GM23338 (cell line): ENCODE results near the gene POLR3A. TPM values are rescaled to one million over a fixed set of nuclear protein-coding genes. Genes with fewer than 3 reads are reported as not detected.

Experiments used
- ATAC-seq: fragments of 200-7000 bp; cut with Tn5 transposase; 3 replicates; pipeline ENCODE4 v1.9.1; 2020
- DNase-seq: peaks from one replicate; pipeline ENCODE4 v3.0.0-alpha.2; 2015; ENCODE audit warnings: low spot score
- H2AFZ ChIP-seq: fragments of 200-600 bp; sonication (generic); 2 replicates; pipeline ENCODE4 v1.8.0; 2016; ENCODE audit warnings: antibody characterized with exemption, mild to moderate bottlenecking, moderate library complexity
- H3F3A ChIP-seq: fragments of 200-600 bp; sonication (generic); replicated peaks from 2 replicates; pipeline ENCODE4 v1.8.0; 2017; ENCODE audit warnings: antibody characterized with exemption, mixed run types, low read depth
- H3K27ac ChIP-seq: fragments of 200-600 bp; sonication (generic); 2 replicates; pipeline ENCODE4 v1.6.1; 2016; ENCODE audit warnings: low read depth
- H3K27me3 ChIP-seq: fragments of 200-600 bp; sonication (generic); 2 replicates; pipeline ENCODE4 v1.8.0; 2016; ENCODE audit warnings: mild to moderate bottlenecking, mixed run types, moderate library complexity; ENCODE audit not compliant: insufficient read depth
- H3K36me3 ChIP-seq: fragments of 200-600 bp; sonication (generic); 2 replicates; pipeline ENCODE4 v1.8.0; 2016; ENCODE audit warnings: mild to moderate bottlenecking; ENCODE audit not compliant: insufficient read depth
- H3K4me1 ChIP-seq: fragments of 200-600 bp; sonication (generic); 2 replicates; pipeline ENCODE4 v1.8.0; 2016; ENCODE audit warnings: mild to moderate bottlenecking, moderate library complexity; ENCODE audit not compliant: insufficient read depth
- H3K4me2 ChIP-seq: fragments of 200-600 bp; sonication (generic); 2 replicates; pipeline ENCODE4 v1.7.1; 2017; ENCODE audit warnings: mixed run types
- H3K4me3 ChIP-seq: fragments of 200-600 bp; sonication (generic); 2 replicates; pipeline ENCODE4 v1.6.1; 2016; ENCODE audit warnings: mixed run types
- H3K79me2 ChIP-seq: fragments of 200-600 bp; sonication (generic); replicated peaks from 2 replicates; pipeline ENCODE4 v1.8.0; 2017; ENCODE audit warnings: mild to moderate bottlenecking; ENCODE audit not compliant: insufficient read depth
- H3K9me2 ChIP-seq: fragments of 200-600 bp; sonication (generic); 2 replicates; pipeline ENCODE4 v1.8.0; 2017; ENCODE audit not compliant: insufficient read depth
- H4K20me1 ChIP-seq: fragments of 200-600 bp; sonication (generic); replicated peaks from 2 replicates; pipeline ENCODE4 v1.8.0; 2017; ENCODE audit warnings: mild to moderate bottlenecking; ENCODE audit not compliant: insufficient read depth
- H3K27ac Mint-ChIP-seq: 2 replicates; pipeline ENCODE4 v1.8.0; 2020; ENCODE audit warnings: inconsistent platforms, mild to moderate bottlenecking, moderate library complexity, mixed read lengths
- H3K27me3 Mint-ChIP-seq: 3 replicates; pipeline ENCODE4 v1.8.0; 2022; ENCODE audit warnings: low read depth, mild to moderate bottlenecking, moderate library complexity, mixed read lengths, inconsistent platforms; ENCODE audit not compliant: insufficient read depth, poor library complexity
- H3K36me3 Mint-ChIP-seq: 3 replicates; pipeline ENCODE4 v1.8.0; 2021; ENCODE audit warnings: low read depth, mild to moderate bottlenecking, inconsistent platforms, moderate library complexity, mixed read lengths
- H3K4me1 Mint-ChIP-seq: 3 replicates; pipeline ENCODE4 v1.8.0; 2020; ENCODE audit warnings: mild to moderate bottlenecking, inconsistent platforms, mixed read lengths
- H3K4me3 Mint-ChIP-seq: 3 replicates; pipeline ENCODE4 v1.8.0; 2021; ENCODE audit warnings: moderate library complexity, mild to moderate bottlenecking, inconsistent platforms, mixed read lengths
- H3K9me3 Mint-ChIP-seq: 3 replicates; pipeline ENCODE4 v1.8.0; 2020; ENCODE audit warnings: moderate library complexity, mild to moderate bottlenecking, inconsistent platforms, mixed read lengths
- CREB1 ChIP-seq: fragments of 250-450 bp; sonication (Bioruptor Pico); IDR thresholded peaks from 2 replicates; pipeline ENCODE4 v1.5.0; 2020; ENCODE audit warnings: low read depth, mild to moderate bottlenecking, moderate library complexity
- CTCF ChIP-seq, 2 experiments: fragments of 200-600 bp in 1 of 2; sonication (generic) in 1 of 2; conservative IDR thresholded peaks; 2 replicates each; pipeline versions ENCODE4 v1.5.1 to v1.6.1; 2016 to 2017; ENCODE audit warnings: antibody characterized with exemption in 2 of 2, low read depth in 2 of 2, mild to moderate bottlenecking in 2 of 2, moderate library complexity in 1 of 2
- EZH2 ChIP-seq: fragments of 200-600 bp; sonication (generic); IDR thresholded peaks from one replicate; pipeline ENCODE4 v1.8.0; 2017; ENCODE audit warnings: antibody characterized with exemption, mild to moderate bottlenecking, low read depth; ENCODE audit not compliant: unreplicated experiment
- EZH2phosphoT487 ChIP-seq: fragments of 200-600 bp; sonication (generic); IDR thresholded peaks from one replicate; pipeline ENCODE4 v1.8.1; 2018; ENCODE audit warnings: antibody characterized with exemption; ENCODE audit not compliant: unreplicated experiment
- POLR2AphosphoS5 ChIP-seq: IDR thresholded peaks from 2 replicates; pipeline ENCODE4 v1.6.1; 2016; ENCODE audit warnings: antibody characterized with exemption, low read depth
- REST ChIP-seq: IDR thresholded peaks from one replicate; pipeline ENCODE4 v1.6.1; 2018; ENCODE audit warnings: antibody characterized with exemption; ENCODE audit not compliant: unreplicated experiment
- ZNF462 ChIP-seq: fragments of 250-450 bp; sonication (Bioruptor Pico); IDR thresholded peaks from 2 replicates; pipeline ENCODE4 v1.5.0; 2020; ENCODE audit warnings: mild to moderate bottlenecking, moderate library complexity
- polyA plus RNA-seq: library from polyadenylated mRNA; unstranded; fragments of >200 nt; fragmentation: Nextera tagmentation; extraction: Ambion mirVana; gene quantifications from 2 replicates; pipeline ENCODE4 v1.2.1, GENCODE V29; 2016
- total RNA-seq: library from RNA; depleted of rRNA; stranded (reverse); fragments of >200 nt; shearing (Covaris generic); gene quantifications from 2 replicates; pipeline ENCODE4 v1.2.3, GENCODE V29; 2014

The POLR3A gene
- total and polyA plus RNA-seq, 2 experiments from 2014 or later = 11.6 to 35.5 TPM

GRCh38 chr10:78010278-78010677 lies 19.0 kb downstream of the POLR3A start (continued):
- no peak for TF ChIP-seq ZNF462
- no peak for TF ChIP-seq POLR2AphosphoS5
- TF ChIP-seq EZH2phosphoT487 = no peak

- no peak overlapping the region for H3K4me3 ChIP-seq
- peaks cover 5% of the 10 kb centered on the region; the same call in 1 of the 2 replicates for H4K20me1 ChIP-seq
- H3K27ac ChIP-seq = no peak overlapping the region
- no peaks in the 10 kb centered on the region for H3K4me1 ChIP-seq
- ATAC-seq (no peak), DNase-seq (no peak)
- peaks cover 79% of the 10 kb centered on the region for H3K36me3 ChIP-seq
- Mint-ChIP-seq H3K27ac (no peak overlapping the region), H3K4me3 (no peak overlapping the region), H3K36me3 (peaks cover 90% of the 10 kb centered on the region), H3K4me1 (no peaks in the 10 kb centered on the region), H3K9me3 (no peaks in the 10 kb centered on the region), H3K27me3 (no peaks in the 10 kb centered on the region)
- no peak overlapping the region for H2AFZ ChIP-seq
- H3F3A ChIP-seq = no peaks in the 10 kb centered on the region
- no peaks in the 10 kb centered on the region for H3K27me3 ChIP-seq
- H3K9me2 ChIP-seq = no peaks in the 10 kb centered on the region
- H3K79me2 ChIP-seq = no peaks in the 10 kb centered on the region
- H3K4me2 ChIP-seq = no peak overlapping the region
- TF ChIP-seq EZH2 (no peak), CREB1 (no peak), CTCF (conservative IDR thresholded peaks at IDR 0.05; ENCODE audit: low read depth in 2 of 2) (no peak), REST (no peak)
Measured at GRCh38 chr10:78009662-78010061, 19.7 kb downstream of the POLR3A start.
